Measurements from ENCODE around the gene PSME3. TPM values are rescaled to one million over a fixed set of nuclear protein-coding genes. Genes with fewer than 3 reads are reported as not detected.
A peak's percentile ranks its signal among the peaks of the same experiment; 100 is the strongest.

PSME3 gene, protein sequence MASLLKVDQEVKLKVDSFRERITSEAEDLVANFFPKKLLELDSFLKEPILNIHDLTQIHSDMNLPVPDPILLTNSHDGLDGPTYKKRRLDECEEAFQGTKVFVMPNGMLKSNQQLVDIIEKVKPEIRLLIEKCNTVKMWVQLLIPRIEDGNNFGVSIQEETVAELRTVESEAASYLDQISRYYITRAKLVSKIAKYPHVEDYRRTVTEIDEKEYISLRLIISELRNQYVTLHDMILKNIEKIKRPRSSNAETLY
- total RNA-seq = 62.6 TPM
- long read RNA-seq, transcript PSME3-210 (11 exons, 998 nt) = major isoform, 50 of 57 reads
- long read RNA-seq, partial matches to known transcripts = 0 of 57 reads
- long read RNA-seq, other reads (novel, unspliced or antisense) = 6 of 57 reads

DNA sequence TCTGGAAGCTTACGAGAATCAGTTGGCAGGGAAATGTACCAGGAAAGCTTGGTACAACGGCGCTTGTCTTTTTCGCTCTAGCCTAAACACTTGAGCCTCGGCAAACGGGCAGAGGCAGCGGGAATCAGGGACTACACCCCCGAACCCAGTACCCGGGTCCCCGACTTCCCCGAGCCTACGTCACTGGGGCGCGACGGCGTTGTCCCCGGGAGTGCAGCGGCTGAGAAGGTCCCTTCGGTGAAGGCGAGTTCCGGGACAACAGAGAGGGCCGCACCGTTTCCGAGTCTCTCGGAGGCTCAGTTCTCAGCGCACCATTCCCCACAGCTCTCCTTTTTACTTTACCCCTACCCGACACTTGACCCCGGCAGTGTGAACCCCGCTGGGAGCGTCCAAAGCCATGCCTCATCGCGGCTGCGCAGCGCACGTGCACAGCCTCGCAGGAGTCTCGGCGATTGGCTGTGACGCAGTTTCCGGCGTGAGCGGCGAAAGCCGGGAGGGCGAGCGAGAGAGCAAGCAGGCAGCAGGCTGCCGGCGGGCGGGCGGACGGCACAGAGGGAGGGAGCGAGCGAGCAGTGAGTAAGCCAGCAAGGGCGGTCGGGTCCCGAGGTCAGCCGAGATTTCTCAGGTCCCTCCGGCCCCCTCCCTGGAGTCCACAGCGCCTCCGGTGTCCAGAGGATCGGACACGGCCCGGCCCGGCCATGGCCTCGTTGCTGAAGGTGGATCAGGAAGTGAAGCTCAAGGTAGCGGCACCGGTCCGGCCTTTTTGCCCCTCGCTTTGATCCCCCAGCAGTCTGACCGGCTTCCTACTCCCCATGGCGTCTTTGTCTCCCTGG is at the start of gene PSME3:
PSME3 (plus strand) TSS at position 464 of the 833 bp plus-strand sequence; CDS start at position 699, 235 bp downstream.
- Histone ChIP-seq H3K4me3 (peak within 1 kb of the TSS; percentile 86), H3K27me3 (ENCODE audit: low read depth) (no peaks in the 10 kb centered on the region), H3K9me3 (replicated peaks) (no peaks in the 10 kb centered on the region), H3K4me1 (peaks cover 32% of the 10 kb centered on the region), H3K36me3 (peaks cover 36% of the 10 kb centered on the region), H3K27ac (replicated peaks) (peak within 1 kb of the TSS; percentile 90)
- DNase-seq = peak; percentile 91
- intact Hi-C loops (cut with micrococcal nuclease) = no loop called here
- TF ChIP-seq, protein P1, sequence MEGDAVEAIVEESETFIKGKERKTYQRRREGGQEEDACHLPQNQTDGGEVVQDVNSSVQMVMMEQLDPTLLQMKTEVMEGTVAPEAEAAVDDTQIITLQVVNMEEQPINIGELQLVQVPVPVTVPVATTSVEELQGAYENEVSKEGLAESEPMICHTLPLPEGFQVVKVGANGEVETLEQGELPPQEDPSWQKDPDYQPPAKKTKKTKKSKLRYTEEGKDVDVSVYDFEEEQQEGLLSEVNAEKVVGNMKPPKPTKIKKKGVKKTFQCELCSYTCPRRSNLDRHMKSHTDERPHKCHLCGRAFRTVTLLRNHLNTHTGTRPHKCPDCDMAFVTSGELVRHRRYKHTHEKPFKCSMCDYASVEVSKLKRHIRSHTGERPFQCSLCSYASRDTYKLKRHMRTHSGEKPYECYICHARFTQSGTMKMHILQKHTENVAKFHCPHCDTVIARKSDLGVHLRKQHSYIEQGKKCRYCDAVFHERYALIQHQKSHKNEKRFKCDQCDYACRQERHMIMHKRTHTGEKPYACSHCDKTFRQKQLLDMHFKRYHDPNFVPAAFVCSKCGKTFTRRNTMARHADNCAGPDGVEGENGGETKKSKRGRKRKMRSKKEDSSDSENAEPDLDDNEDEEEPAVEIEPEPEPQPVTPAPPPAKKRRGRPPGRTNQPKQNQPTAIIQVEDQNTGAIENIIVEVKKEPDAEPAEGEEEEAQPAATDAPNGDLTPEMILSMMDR (IDR thresholded peaks at IDR 0.05; ENCODE audit: borderline replicate concordance) = no peak

DNA sequence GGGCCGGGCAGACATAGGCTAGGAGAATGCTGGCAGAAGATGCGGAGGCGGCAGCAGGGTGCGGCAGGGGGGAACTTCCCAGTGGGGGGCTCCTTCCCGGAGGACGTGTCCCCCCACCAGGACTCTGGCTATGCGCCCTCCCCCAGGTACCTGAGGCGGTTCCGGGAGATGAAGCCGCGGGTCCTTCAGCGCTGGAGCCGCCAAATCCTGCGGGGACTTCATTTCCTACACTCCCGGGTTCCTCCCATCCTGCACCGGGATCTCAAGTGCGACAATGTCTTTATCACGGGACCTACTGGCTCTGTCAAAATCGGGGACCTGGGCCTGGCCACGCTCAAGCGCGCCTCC is 49.4 kb upstream of the PSME3 start:
- TF ChIP-seq, protein P1 (IDR thresholded peaks at IDR 0.05; ENCODE audit: borderline replicate concordance) = no peak
- H3K9me3 ChIP-seq (replicated peaks) = no peaks in the 10 kb centered on the region
- H3K36me3 ChIP-seq = peaks cover 11% of the 10 kb centered on the region
- H3K27ac ChIP-seq (replicated peaks) = no peak overlapping the region
- intact Hi-C loops (cut with micrococcal nuclease) = no loop called here
- peaks cover 35% of the 10 kb centered on the region for H3K4me1 ChIP-seq
- peaks cover 93% of the 10 kb centered on the region for H3K27me3 ChIP-seq (ENCODE audit: low read depth)
- DNase-seq = no peak
- no peak overlapping the region for H3K4me3 ChIP-seq

DNA sequence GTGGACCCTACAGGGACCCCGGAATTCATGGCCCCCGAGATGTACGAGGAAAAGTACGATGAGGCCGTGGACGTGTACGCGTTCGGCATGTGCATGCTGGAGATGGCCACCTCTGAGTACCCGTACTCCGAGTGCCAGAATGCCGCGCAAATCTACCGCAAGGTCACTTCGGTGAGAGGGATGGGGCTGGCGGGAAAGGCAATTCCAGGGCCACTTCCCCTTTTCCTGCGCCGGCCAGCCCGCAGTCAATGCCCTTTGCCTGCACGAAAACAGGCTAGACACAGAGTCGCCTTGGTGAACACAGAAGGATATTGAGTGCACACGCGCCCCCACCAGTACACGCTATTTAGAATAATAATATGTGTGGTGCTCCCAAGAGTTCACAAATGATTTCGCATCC is 48.8 kb upstream of the PSME3 start:
- Histone ChIP-seq H3K36me3 (peaks cover 5% of the 10 kb centered on the region), H3K4me3 (no peak overlapping the region), H3K4me1 (peaks cover 35% of the 10 kb centered on the region), H3K27me3 (ENCODE audit: low read depth) (peaks cover 100% of the 10 kb centered on the region), H3K9me3 (replicated peaks) (no peaks in the 10 kb centered on the region), H3K27ac (replicated peaks) (no peak overlapping the region)
- intact Hi-C loops (cut with micrococcal nuclease) = no loop called here
- DNase-seq = no peak
- TF ChIP-seq, protein P1 (IDR thresholded peaks at IDR 0.05; ENCODE audit: borderline replicate concordance) = no peak

DNA sequence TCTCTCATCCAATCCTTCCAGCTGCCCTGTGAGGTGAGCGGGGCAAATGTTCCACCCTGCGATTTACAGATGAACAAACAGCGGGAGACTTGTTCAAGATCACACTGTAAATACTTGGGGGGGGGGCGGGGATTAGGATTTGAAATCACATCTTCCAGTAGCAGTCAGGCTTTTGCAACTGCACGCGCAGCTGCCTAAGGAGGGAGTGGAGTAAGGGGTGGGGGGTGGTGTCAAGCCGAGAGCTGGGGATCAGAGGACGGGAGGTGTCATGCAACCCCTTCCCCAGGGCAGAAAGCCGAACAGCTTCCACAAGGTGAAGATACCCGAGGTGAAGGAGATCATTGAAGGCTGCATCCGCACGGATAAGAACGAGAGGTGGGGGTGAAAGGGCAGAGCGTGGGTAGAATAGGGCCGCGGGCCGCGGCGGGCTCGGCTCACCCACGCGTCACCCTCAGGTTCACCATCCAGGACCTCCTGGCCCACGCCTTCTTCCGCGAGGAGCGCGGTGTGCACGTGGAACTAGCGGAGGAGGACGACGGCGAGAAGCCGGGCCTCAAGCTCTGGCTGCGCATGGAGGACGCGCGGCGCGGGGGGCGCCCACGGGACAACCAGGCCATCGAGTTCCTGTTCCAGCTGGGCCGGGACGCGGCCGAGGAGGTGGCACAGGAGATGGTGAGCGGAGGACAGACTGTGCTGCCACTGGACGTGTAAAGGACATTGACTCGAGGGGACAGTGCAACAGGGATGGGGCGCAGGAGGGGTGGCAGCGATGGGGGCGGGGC is 48.2 kb upstream of the PSME3 start:
- H3K4me1 ChIP-seq = peaks cover 31% of the 10 kb centered on the region
- H3K36me3 ChIP-seq = no peaks in the 10 kb centered on the region
- DNase-seq = no peak
- no peaks in the 10 kb centered on the region for H3K9me3 ChIP-seq (replicated peaks)
- intact Hi-C loops (cut with micrococcal nuclease) = no loop called here
- TF ChIP-seq, protein P1 (IDR thresholded peaks at IDR 0.05; ENCODE audit: borderline replicate concordance) = no peak
- no peak overlapping the region for H3K4me3 ChIP-seq
- no peak overlapping the region for H3K27ac ChIP-seq (replicated peaks)
- peaks cover 94% of the 10 kb centered on the region for H3K27me3 ChIP-seq (ENCODE audit: low read depth)

DNA sequence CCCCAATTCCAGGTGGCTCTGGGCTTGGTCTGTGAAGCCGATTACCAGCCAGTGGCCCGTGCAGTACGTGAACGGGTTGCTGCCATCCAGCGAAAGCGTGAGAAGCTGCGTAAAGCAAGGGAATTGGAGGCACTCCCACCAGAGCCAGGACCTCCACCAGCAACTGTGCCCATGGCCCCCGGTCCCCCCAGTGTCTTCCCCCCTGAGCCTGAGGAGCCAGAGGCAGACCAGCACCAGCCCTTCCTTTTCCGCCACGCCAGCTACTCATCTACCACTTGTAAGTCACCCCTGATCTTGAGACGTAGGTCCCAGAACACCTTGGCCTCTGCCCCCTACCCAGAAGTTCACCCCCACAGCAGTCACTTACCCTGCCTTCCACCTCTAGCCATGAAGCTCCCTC is 45.9 kb upstream of the PSME3 start:
- TF ChIP-seq, protein P1 (IDR thresholded peaks at IDR 0.05; ENCODE audit: borderline replicate concordance) = no peak
- no peak for DNase-seq
- Histone ChIP-seq H3K36me3 (no peaks in the 10 kb centered on the region), H3K27me3 (ENCODE audit: low read depth) (peaks cover 72% of the 10 kb centered on the region), H3K9me3 (replicated peaks) (no peaks in the 10 kb centered on the region), H3K4me1 (peaks cover 20% of the 10 kb centered on the region), H3K4me3 (no peak overlapping the region), H3K27ac (replicated peaks) (no peak overlapping the region)
- intact Hi-C loops (cut with micrococcal nuclease) = no loop called here

Measured in left ventricle myocardium inferior (tissue), 1 donor.